Liver (tissue), 9 donors: ENCODE measurements around the gene BCKDHB. TPM values are rescaled to one million over a fixed set of nuclear protein-coding genes. Genes with fewer than 3 reads are reported as not detected.

ENCODE experiments used
- DNase-seq: peaks from one replicate; pipeline ENCODE4 v3.0.0-alpha.2; 2017; ENCODE audit warnings: low spot score
- H3K27ac ChIP-seq, 2 donors: one replicate each; pipeline ENCODE4 v1.7.0; 2013; ENCODE audit warnings: inconsistent platforms in 2 of 2, low read length in 2 of 2, control low read depth in 1 of 2, low read depth in 1 of 2, mild to moderate bottlenecking in 1 of 2
- H3K27me3 ChIP-seq, 4 donors: one replicate each; pipeline versions ENCODE4 v1.6.1 to v1.7.0; 2013; ENCODE audit warnings: low read length in 3 of 4, inconsistent platforms in 1 of 4, mild to moderate bottlenecking in 1 of 4, moderate library complexity in 1 of 4; ENCODE audit not compliant: control insufficient read depth in 4 of 4, insufficient read depth in 4 of 4
- H3K36me3 ChIP-seq, 4 donors: one replicate each; pipeline versions ENCODE4 v1.6.1 to v1.7.0; 2013; ENCODE audit warnings: low read length in 3 of 4, mild to moderate bottlenecking in 3 of 4, low read depth in 1 of 4, moderate library complexity in 1 of 4; ENCODE audit not compliant: control insufficient read depth in 4 of 4, insufficient read depth in 3 of 4
- H3K4me1 ChIP-seq, 4 donors: one replicate each; pipeline versions ENCODE4 v1.6.1 to v1.7.0; 2013; ENCODE audit warnings: low read length in 3 of 4, mild to moderate bottlenecking in 3 of 4, moderate library complexity in 1 of 4; ENCODE audit not compliant: control insufficient read depth in 4 of 4, insufficient read depth in 4 of 4
- H3K4me3 ChIP-seq, 3 donors: one replicate each; pipeline versions ENCODE4 v1.6.1 to v1.7.0; 2013; ENCODE audit warnings: low read length in 3 of 3, control low read depth in 1 of 3, low read depth in 1 of 3, mild to moderate bottlenecking in 1 of 3
- H3K9ac ChIP-seq, 2 donors: one replicate each; pipeline ENCODE4 v1.7.0; 2013; ENCODE audit warnings: low read length in 2 of 2, mild to moderate bottlenecking in 2 of 2, moderate library complexity in 2 of 2, control low read depth in 1 of 2, low read depth in 1 of 2
- H3K9me3 ChIP-seq, 4 donors: one replicate each; pipeline versions ENCODE4 v1.6.1 to v1.7.0; 2013; ENCODE audit warnings: low read length in 3 of 4; ENCODE audit not compliant: control insufficient read depth in 4 of 4
- CTCF ChIP-seq: fragments of 150-350 bp; IDR thresholded peaks from 2 replicates; pipeline ENCODE4 v1.5.1; 2017; ENCODE audit warnings: improper control_type of control experiment, low read depth, low read length; ENCODE audit not compliant: missing input control
- NR2F2 ChIP-seq: IDR thresholded peaks from 2 replicates; pipeline ENCODE4 v1.6.1; 2016; ENCODE audit warnings: antibody characterized with exemption
- WGBS: extraction: QIAGEN DNeasy Blood & Tissue Kit; methylation state at CpG from one replicate; pipeline ENCODE4 v1.1.7; 2013; 5-methylcytosine and 5-hydroxymethylcytosine counted together
- polyA plus RNA-seq, 2 donors: library from polyadenylated mRNA; stranded (reverse) in 1 of 2; unstranded in 1 of 2; fragments of 200-250 nt in 1 of 2; fragments of >200 nt in 1 of 2; fragmentation: Nextera tagmentation in 1 of 2; extraction: Ambion mirVana in 1 of 2; gene quantifications; one replicate each; pipeline versions ENCODE4 v1.2.1 to v1.2.3, GENCODE V29; 2013 to 2015
- total RNA-seq, 2 donors: library from RNA; depleted of rRNA; stranded (reverse); fragments of >200 nt; gene quantifications; one replicate each; pipeline ENCODE4 v1.2.3, GENCODE V29; 2014
- TF ChIP-seq, protein P1 (sequence below): IDR thresholded peaks from 2 replicates; pipeline ENCODE4 v1.6.1; 2016; ENCODE audit warnings: antibody characterized with exemption, mild to moderate bottlenecking
- TF ChIP-seq, protein P2 (sequence below): IDR thresholded peaks from 2 replicates; pipeline ENCODE4 v1.6.1; 2016; ENCODE audit warnings: antibody characterized with exemption
- donor health status: healthy.
- donor health status: healthy.
- donor health status: healthy.
- donor health status: healthy.
- donor health status: healthy.

The BCKDHB gene
- total and polyA plus RNA-seq, 4 donors: 13.0 to 74.8 (median 31.6) TPM

DNA sequence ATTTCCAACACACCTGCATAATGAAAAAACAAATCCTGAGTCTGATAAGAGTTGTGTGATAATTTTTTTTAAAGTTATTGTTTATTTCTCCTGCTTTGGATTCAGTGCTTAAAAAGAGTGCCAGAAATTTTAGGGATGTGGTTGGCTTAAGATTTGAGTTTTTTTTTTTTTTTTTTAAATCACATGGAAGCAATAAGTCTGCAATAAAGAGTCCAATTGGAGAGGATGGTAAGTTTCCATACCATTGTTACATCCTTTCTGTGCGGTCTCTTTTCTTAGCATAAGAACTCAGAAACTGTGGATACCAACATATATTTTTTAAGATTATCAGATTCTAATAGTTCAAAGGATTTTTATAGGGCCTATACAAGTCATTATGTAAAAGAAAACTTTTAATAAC, 171.0 kb downstream of the BCKDHB start:
- H3K27me3 ChIP-seq: no peaks in the 10 kb centered on the region
- TF ChIP-seq CTCF: no peak
- H3K36me3 ChIP-seq: no peaks in the 10 kb centered on the region
- no peaks in the 10 kb centered on the region for H3K9me3 ChIP-seq
- no peaks in the 10 kb centered on the region for H3K4me1 ChIP-seq
- no peak overlapping the region for H3K27ac ChIP-seq
- H3K4me3 ChIP-seq: no peak overlapping the region
- H3K9ac ChIP-seq: no peak overlapping the region
- 100% methylated on average over 1 of the region's 1 CpG for WGBS
- DNase-seq: no peak

DNA sequence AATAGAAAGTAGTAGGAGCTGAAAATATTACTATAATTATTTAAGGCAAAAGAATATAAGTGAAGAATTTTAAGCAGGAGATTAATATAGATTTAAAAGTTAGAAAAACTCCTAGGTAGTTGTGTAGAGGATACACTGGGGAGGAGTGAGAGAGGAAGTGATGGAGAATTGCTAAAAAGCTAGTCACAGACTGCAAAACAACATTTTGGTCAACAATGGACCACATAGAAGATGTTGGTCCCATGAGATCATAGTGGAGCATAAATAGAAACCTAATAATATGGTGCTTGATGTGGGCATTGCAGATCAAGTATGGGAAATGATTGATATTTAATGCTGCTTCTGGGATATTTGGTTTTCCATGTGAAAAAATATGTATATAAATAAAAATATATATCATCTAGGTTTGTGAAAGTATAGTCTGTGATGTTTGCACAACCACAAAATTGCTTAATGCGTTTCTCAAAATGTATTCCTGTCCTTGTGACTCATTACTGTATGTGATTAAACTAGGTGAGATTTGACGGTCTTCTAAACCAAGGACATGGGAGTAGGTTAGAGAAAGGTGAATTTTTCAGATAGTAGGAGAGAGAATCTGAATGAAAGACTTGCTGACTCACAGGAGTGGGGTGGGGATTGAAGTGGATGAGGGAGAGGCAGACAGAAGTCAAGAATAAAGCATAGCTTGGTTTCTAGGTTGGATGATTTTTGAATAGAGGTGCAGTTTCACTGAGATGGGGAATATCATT, 174.0 kb downstream of the BCKDHB start:
- H3K9me3 ChIP-seq: no peaks in the 10 kb centered on the region
- no peaks in the 10 kb centered on the region for H3K27me3 ChIP-seq
- no peak overlapping the region for H3K9ac ChIP-seq
- TF ChIP-seq NR2F2 (no peak), CTCF (no peak)
- TF ChIP-seq, protein P1, sequence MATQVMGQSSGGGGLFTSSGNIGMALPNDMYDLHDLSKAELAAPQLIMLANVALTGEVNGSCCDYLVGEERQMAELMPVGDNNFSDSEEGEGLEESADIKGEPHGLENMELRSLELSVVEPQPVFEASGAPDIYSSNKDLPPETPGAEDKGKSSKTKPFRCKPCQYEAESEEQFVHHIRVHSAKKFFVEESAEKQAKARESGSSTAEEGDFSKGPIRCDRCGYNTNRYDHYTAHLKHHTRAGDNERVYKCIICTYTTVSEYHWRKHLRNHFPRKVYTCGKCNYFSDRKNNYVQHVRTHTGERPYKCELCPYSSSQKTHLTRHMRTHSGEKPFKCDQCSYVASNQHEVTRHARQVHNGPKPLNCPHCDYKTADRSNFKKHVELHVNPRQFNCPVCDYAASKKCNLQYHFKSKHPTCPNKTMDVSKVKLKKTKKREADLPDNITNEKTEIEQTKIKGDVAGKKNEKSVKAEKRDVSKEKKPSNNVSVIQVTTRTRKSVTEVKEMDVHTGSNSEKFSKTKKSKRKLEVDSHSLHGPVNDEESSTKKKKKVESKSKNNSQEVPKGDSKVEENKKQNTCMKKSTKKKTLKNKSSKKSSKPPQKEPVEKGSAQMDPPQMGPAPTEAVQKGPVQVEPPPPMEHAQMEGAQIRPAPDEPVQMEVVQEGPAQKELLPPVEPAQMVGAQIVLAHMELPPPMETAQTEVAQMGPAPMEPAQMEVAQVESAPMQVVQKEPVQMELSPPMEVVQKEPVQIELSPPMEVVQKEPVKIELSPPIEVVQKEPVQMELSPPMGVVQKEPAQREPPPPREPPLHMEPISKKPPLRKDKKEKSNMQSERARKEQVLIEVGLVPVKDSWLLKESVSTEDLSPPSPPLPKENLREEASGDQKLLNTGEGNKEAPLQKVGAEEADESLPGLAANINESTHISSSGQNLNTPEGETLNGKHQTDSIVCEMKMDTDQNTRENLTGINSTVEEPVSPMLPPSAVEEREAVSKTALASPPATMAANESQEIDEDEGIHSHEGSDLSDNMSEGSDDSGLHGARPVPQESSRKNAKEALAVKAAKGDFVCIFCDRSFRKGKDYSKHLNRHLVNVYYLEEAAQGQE: no peak
- TF ChIP-seq, protein P2, sequence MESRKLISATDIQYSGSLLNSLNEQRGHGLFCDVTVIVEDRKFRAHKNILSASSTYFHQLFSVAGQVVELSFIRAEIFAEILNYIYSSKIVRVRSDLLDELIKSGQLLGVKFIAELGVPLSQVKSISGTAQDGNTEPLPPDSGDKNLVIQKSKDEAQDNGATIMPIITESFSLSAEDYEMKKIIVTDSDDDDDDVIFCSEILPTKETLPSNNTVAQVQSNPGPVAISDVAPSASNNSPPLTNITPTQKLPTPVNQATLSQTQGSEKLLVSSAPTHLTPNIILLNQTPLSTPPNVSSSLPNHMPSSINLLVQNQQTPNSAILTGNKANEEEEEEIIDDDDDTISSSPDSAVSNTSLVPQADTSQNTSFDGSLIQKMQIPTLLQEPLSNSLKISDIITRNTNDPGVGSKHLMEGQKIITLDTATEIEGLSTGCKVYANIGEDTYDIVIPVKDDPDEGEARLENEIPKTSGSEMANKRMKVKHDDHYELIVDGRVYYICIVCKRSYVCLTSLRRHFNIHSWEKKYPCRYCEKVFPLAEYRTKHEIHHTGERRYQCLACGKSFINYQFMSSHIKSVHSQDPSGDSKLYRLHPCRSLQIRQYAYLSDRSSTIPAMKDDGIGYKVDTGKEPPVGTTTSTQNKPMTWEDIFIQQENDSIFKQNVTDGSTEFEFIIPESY: no peak
- WGBS: 91% methylated on average over 2 of the region's 2 CpGs
- DNase-seq: no peak
- no peak overlapping the region for H3K27ac ChIP-seq
- H3K4me3 ChIP-seq: no peak overlapping the region
- no peaks in the 10 kb centered on the region for H3K36me3 ChIP-seq
- H3K4me1 ChIP-seq: no peaks in the 10 kb centered on the region
